GM18505 (cell line): ENCODE data around the gene LASP1NB.
"Not testable (repeated sequence)": the region's sequence is repeated elsewhere in the genome, so short reads cannot be mapped to it uniquely, and the experiment has no call there.

ENCODE experiments used
- ATAC-seq: cut with Tn5 transposase; IDR thresholded peaks from one replicate; pipeline ENCODE4 v1.9.1; 2021; ENCODE audit not compliant: unreplicated experiment
- POLR2A ChIP-seq: IDR thresholded peaks from 4 replicates; pipeline ENCODE4 v1.6.1; 2011; ENCODE audit warnings: borderline replicate concordance; ENCODE audit not compliant: insufficient read depth, insufficient read length; ENCODE audit errors: extremely low read depth

The LASP1NB gene

DNA sequence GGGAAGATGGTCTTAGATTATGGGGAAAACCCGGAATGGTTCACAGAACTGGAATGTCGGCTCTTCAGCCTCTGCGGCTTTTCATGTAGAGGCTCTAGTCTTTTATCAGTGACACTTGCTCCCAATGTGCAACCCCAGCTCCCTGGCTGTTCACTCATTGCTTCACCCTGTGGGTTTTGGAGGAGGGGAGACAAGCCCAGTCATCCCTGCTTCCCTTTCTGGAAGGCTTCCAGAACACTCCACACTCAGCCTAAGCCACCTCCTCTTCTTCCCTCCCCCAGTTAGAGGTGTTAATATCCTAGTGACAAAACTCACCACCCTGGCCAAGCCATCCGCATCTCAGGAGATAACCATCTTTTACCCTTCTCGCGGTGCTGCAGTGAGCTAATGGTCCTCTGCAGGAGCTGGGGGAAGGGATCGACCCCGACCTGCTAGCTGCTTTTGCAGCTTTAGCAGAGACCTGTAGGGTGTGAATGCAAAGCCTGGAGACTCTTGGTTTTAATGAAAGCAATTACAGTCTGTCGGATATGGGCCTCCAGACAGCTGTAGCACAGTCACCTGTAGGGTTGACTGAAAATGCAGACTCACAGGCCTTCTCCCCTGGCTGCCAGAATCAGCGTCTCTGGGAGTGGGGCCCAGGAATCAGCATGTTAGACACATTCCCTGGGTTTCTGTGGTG, 24.3 kb upstream of the LASP1NB start:
- no peak for TF ChIP-seq POLR2A
- ATAC-seq: no peak

DNA sequence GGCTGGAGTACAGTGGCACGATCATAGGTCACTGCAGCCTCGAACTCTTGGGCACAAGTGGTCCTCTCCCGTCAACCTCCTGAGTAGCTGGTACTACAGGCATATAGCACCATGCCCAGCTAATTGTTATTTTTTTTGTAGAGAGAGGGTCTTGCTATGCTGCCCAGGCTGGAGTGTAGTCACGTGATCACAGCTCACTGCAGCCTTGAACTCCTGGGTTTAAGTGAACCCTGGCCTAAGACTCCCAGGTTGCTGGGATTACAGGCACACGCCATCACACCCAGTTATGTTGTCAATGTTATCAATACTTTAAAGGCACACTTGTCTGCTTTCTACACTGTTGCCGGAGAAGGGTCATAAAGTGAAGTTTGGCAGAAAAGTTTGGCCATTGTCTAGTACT, 22.0 kb upstream of the LASP1NB start:
- ATAC-seq: no peak
- no peak for TF ChIP-seq POLR2A

DNA sequence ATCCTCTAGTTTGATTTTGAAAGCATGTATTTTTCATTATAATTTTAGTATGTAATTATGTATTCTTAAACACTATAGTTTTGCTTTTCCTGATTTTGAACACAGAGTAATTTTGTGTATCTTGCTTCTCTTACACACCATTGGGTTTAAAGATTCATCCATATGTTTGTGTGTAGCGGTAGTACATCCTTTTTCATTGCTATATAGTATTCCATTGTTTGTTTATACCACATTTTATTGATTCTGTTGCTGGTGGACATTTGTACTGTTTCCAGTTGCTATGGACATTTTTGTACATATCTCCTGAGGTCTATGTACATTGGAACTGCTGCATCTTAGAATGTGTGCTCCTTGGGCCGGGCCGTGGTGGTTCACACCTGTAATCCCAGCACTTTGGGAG, 20.5 kb upstream of the LASP1NB start:
- TF ChIP-seq POLR2A: no peak
- no peak for ATAC-seq

DNA sequence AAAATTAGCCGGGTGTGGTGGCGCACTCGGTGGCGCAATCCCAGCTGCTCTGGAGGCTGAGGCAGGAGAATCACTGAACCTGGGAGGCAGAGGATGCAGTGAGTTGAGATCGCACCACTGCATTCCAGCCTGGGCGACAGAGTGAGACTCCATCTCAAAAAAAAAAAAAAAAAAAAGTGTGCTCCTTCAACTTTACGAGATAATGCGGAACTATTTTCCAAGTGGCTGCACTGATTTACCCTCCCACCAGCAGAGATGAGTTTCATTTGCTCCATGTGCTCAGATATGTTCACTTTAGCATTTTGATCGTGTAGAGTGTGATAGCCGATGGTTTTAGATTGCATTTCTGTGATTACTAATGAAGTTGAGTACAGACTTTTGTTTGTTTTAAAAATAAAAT, 20.0 kb upstream of the LASP1NB start:
- no peak for TF ChIP-seq POLR2A
- no peak for ATAC-seq

DNA sequence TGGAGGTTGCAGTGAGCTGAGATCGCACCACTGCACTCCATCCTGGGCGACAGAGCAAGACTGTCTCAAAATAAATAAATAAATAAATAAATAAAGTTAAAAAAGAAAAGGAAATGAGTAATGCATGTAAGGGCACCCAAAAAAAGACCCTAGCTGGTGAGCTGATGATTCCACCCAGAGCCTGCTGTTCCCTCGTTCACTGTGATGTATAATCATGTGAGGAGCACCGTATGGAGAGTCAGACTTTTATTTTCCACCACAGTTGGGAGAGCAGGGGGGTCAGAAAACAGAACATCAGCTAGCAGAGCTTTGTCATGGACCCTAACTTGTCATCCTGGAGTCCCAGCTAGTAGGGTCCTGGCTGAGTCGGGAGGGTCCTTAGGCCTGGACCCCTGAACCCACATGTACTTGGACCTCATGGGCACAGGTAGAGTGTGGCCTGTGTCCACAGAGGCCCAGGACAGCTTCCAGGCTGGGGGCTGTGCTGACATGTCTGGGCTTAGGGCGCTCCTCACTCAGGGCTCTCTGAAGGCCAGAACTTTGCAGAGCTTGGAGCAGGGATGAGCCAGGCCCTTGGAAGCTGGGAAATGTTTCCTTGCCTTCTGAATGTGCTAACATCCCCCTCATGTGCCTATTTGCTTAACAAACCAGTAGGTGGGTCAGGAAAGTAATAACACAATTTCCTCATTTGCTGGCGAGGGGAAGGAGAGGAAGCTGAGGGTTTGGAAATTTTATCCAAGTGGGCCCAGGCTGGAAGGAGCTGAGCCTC, 18.8 kb upstream of the LASP1NB start:
- TF ChIP-seq POLR2A: no peak
- no peak for ATAC-seq

DNA sequence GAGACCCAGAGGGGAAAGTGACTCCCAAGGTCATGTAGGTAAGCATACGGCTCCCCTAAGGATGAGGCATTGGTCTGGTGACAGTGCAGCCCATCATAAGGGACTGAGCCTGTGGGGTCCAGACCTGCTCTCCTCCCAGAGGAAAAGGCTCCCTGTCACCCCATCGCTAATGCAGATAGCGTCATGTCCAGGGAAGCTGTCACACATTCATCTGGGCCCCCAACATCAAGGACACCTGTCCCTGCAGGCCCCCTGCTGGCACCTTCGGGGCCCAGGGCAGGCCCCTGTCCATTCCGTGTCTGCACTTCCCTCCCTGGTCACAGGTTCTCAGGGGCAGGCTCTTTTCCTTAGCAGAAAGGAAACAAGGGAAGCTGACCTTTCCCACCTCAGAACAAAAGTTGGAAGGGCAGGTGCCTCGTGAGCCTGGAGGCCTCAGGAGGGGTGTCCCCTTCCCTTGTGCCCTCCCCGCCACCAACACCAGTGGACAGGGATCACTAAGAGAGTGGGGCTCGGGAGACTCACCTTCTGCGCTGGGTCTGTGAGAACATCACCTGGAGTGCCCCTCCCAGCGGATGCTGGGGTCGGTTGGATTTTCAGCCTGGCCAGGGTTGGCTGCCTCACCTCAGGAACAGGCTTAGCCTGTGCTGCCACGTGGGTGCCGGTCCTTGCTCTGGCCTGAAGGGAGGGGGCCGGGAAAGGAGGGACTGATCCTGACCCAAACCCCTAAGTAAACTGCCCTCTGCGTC, 17.3 kb upstream of the LASP1NB start:
- ATAC-seq: no peak
- TF ChIP-seq POLR2A: no peak

DNA sequence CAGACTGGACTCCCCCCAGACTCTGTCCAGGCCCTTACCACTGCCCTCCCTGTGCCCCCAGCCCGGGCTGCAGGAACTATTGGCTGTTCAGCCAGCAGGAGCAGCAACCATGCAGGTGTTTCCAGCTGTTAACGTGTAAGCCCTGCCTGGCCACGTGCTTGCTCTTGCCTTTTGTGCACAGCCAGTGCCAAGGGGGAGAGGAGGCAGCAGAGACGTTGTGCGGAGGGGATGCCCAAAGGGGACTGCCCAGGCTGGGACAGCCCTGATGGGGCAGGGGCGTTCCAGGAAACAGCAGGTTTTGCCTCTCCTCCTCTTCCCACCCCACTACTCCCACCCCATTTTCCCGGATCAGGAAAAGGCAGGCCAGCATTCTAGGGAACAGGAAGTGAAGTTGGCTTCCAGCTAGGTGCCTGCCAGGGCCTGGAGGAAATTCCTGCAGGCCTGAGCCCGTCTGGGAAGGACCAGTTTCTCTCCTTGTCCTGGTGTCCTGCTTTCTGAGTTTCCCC, 16.7 kb upstream of the LASP1NB start:
- TF ChIP-seq POLR2A: no peak
- ATAC-seq: no peak

DNA sequence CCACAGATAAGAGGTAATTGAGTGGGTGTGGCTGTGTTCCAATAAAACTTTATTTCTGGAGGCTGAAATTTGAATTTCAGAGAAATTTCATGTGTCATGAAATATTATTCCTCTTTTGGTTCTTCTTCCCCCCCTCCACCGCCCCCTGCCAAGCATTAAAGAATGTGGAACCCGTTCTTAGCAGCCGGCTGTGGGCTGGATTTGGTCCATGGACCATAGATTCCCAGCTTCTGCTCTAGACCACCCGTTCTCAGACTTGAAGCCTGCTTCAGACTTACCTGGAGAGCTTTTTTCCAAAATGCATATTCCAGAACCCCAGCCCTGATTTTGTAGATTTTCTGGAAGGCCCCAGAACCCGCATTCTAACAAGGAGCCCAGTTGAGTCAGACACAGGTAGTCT, 15.1 kb upstream of the LASP1NB start:
- ATAC-seq: no peak
- TF ChIP-seq POLR2A: no peak

GRCh38 chr17:38911081-38911730, 14.2 kb upstream of the LASP1NB start:
- TF ChIP-seq POLR2A: no peak
- ATAC-seq: no peak

- ATAC-seq: not testable (repeated sequence)
These were observed 13.7 kb upstream of the LASP1NB start for GRCh38 chr17:38911731-38912081.

GRCh38 chr17:38912221-38912813, 13.1 kb upstream of the LASP1NB start:
- TF ChIP-seq POLR2A: no peak
- no peak for ATAC-seq

- ATAC-seq: no peak
- no peak for TF ChIP-seq POLR2A
These were observed 10.4 kb upstream of the LASP1NB start for GRCh38 chr17:38914741-38915638.
